CD4-positive, alpha-beta T cell treated with Interleukin-17A for 1 hour (primary cell): Measurements from ENCODE around the gene PLCL1.

Experiments
- DNase-seq: peaks from one replicate; pipeline ENCODE4 v3.0.0-alpha.2; 2020

The PLCL1 gene

DNA sequence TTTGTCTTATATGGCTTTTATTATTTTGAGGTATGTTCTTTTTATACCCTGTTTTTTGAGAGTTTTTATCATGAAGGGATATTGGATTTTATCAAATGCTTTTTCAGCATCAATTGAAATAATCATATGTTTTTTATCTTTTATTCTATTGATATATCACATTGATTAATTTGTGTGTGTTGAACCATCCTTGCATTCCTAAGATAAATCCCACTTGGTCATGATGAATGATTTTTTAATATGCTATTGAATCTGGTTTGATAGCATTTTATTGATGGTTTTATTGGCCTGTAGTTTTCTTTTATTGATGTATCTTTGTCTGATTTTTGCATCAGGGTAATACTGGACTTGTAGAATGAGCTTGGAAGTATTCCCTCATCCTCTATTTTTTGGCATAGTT is 160.3 kb downstream of the PLCL1 start:
- DNase-seq, result no peak

DNA sequence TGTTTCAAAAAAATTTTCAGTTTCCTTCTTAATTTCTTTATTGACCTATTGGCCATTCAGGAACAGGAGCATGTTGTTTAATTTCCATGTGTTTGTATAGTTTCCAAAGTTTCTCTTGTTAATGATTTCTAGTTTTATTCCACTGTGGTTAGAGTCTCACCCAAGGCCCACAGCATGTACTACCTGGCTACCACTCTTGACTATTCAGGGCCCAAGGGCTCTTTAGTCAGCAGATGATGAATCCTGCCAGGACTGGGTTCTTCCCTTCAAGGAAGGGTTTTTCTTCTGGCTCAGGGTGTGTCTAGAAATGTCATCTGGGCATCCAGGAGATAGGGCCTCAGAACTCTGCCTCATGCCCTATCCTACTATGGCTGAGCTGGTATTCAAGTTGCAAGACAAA is 161.4 kb downstream of the PLCL1 start:
- no peak for DNase-seq

DNA sequence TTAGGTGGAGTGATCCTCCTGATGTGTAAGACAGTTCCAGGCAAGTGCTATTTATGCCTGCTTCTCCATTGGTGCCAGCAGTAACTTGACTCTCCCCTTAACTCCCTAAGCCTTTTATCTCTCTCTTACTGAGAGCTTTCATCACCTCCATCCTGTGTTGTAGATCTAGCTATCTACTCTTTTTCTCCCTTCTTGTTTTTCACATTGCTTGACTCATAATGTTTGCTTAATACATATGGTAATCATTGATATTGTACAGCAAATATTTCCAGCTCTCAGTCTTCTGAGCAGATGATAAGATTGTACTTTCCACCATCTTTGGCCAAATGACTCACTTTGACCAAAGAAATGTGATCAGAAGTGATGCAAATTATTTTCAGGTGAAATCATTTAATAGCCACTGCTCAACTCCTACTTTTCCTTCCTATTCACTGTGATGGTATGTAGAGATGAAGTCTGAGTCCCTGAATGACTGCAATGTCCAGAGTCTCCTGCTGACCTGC is 165.0 kb downstream of the PLCL1 start:
- no peak for DNase-seq

DNA sequence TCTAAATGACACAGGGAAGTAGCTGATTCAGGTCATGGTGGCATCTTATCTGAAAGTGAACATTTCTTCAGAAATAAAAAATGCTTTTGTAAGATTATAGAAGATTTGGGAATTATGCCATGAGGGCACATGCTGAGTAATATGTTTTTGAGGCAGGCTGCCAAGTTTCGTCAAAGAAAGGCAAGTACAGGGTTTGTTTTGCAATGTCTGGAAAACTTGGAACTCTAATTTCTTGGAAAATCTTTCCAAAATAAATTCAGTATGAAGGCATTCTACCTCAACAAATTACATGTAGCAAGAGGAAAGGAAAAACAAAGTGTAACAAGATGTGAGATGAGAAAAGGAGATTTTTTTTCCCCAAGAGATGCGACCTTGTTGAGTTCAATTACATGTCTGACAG is 167.7 kb downstream of the PLCL1 start:
- no peak for DNase-seq

DNA sequence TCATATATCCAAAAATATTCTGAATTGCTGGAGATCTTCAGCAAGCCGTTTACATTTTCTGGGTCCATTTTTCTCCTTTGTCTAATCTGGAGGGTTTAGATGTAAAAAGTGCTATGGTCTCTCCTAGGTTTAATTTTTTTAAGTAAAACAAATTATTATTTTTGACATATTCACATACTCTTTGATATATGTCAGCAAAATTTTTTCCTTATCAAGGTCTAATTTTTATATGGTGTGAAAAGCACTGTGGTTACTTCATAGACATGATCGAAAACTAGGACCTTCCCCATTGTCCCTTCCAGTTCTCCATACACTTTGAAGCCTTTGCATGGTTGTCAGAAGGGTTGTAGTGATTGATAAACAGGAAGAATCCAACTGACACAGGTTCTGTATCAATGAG is 168.2 kb downstream of the PLCL1 start:
- no peak for DNase-seq

DNA sequence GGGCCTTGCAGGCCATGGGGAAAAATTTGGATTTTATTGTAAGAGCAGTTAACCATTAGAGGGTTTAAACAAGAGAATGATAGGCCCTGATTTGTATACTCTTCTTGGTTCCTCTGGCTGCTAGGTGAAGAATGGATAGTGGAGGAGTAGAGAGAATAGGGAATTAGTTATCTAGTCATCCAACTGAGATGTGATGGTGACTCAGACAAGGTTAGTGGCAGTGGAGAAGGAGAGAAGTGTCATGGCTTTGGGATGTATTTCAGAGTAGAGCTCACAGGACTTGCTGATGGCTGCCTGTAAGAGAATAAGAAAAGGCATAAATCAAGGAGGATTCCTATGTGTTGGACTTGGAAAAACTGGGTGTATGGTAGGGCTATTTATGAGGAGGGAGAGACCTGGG is 169.4 kb downstream of the PLCL1 start:
- DNase-seq, result no peak

DNA sequence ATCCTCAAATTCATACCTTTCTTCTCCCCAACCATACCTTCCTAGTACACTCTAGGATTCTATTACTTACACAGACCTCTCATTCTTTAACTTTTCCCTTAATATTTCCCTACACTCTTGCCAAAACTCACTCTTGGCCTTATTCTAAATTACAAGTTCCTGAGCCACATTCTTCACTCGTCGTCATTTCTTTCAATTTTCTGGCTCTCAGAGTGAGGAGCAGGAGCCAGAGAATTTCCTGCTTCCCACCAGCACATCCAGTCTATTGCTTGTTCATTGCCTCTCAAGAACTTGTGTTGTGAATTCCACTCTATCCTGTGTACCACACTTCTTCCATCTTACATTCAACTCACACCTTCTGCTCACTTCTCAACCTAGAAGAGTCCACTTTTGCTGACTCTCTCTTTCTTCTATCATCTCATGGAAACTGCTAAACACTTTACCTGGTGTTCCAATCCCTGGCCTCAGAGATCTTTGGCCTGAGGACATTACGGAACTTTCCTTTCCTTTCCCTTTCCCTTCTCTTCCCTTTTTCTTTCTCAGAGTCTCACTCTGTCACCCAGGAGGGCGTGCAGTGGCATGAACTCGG is 171.6 kb downstream of the PLCL1 start:
- DNase-seq, result no peak

DNA sequence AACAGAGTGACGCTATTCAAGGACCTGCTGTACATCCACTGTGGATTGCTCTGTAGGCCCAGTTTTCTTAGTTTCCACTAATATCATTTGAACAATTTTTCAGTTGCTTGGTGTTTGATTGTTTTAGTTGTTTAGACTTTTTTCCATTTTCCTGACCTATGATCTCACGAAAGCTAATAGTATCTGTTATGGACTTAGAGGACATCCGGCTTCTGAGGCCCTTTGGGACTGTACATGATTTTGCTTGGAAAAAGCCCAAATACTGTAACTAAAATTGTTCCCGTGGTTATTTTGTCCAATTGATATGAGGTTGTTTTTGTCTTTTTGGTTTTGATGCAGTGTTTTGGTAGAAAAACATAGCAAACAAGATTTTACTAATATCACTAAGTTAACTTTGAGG is 174.6 kb downstream of the PLCL1 start:
- DNase-seq, result no peak

DNA sequence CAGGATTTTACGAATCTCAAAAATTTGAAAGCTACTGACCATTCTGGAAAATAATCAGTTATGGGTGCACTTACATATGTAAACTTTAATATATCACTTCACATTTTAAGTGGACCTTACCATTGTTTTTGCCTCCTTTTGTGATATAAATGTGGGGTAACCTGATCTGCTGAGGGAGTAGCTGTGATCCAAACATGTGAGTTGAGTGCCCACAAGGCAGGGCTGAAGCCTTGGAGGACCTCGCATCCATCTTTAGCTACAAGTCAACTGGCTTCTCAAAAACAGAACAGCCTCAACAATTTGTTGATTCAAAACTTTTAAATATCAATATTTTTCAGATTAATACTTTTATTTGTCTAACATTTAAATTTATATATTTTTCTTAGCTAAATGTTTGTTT is 178.2 kb downstream of the PLCL1 start:
- no peak for DNase-seq

DNA sequence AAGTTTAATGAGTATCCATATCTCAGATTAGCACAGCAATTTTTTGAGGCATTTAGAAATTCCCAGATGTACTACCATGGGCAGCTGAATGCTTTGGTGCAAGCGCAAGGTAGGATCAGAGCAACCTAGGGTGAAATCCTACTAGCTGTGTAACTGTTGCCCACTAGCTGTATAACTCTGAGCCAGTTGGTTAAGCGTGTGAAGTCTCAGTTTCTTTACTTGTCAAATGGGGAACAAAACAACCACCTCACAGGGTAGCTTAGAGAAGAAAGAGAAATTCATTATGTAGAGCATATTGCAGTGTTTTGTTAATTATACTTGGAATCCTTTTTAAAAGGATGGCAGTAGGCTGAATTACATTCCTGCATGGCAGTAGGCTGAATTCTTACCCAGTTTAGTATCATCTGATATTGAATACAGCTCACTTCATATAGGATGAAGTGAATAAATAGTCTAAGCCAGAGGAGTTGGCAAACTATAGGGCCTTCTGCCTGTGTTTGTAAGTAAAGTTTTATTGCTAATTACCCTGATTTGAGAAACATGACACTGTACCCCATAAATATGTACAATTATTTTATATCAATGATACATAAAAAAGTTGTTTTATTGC is 180.7 kb downstream of the PLCL1 start:
- DNase-seq, result no peak

DNA sequence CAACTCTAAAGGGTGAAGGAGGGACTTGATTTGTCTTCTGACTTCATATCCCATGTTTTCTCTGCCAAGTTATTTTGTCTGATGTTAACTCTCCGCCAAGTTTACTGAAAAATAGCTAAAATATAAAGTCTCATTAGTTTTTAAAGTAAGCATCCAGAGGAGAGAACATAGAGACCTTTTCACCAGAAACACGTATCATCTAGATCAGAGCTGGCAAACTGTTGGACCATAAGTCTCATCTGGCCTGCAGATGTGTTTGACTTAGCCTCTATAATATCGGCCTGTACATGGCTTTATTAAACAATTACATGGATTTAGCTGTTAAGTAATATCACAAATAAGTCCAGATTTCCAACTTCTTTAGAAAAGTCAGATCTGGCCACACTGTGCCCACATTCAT is 182.6 kb downstream of the PLCL1 start:
- DNase-seq, result no peak

DNA sequence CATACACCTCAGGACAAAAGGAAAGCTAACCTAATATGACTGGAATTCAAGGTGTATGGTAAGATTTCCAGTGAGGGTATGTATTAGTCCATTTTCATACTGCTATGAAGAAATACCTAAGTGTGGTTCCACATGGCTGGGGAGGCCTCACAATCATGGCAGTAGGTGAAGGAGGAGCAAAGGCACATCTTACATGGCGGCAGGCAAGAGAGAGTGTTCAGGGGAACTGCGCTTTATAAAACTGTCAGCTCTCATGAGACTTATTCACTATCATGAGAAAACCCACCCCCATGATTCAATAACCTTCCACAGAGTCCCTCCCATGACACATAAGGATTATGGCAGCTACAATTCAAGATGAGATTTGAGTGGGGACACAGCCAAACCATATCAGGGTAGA is 186.0 kb downstream of the PLCL1 start:
- DNase-seq, result no peak

DNA sequence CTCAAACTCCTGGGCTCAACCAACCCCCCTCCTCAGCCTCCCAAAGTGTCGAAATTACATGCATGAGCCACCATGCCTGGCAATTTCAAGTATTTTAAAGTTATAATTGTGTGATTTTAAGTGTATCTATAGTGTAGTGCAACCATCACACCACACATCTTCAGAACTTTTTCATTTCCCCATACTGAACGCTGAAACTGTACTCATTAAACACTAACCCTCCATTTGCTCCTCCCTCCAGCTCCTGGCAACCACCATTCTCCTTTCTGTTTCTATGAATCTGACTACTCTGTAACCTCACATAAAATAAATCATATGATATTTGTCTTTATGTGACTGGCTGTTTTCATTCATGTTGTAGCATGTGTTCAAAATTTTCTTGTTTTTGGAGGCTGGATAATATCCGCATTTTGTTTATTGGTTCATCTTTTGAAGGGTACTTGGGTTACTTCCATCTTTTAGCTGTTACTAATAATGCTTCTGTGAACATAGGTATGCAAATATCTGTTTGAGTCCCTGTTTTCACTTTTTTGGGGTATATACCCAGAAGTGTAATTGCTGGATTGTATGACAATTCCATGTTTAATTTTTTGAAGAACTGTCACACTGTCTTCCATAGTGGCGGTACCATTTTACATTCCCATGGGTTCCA is 188.2 kb downstream of the PLCL1 start:
- no peak for DNase-seq

DNA sequence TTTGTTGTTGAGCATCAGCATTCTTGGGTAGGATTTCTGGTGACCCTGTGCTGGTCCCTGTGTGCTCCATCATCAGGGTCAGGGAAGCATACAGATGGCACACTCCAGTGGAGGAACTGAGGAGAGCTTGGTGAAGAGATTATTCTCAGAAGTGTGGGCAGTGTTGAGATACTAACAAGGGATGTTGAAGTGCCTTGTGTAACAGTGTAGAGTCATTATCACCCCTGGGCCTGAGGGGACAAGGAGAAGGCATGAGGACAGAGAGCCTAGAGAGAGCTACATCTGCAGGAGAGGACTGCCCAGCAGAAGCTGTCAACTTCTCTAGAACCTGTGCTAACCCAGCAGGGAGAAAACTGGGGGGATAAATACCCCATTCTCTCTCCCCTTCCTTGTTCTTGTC is 189.0 kb downstream of the PLCL1 start:
- DNase-seq, result no peak

DNA sequence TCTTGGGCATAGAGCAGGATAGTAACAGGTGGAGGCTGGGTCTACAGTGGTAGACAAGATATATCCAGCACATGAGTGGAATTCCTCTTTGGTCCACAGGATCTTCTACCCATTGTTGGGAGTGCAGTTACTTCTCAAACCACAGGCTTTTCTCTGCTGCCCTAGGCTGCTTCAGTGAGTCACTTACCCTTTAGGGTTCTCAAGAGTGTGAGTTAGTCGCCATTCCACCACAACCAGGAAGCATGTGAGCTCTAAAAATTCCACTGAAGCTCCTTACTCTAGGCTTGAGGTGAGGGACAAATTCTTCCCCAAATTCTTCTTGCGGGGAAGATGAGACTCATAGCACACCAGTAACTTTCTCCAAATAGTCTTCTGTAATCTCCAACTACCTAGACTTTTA is 189.4 kb downstream of the PLCL1 start:
- no peak for DNase-seq

DNA sequence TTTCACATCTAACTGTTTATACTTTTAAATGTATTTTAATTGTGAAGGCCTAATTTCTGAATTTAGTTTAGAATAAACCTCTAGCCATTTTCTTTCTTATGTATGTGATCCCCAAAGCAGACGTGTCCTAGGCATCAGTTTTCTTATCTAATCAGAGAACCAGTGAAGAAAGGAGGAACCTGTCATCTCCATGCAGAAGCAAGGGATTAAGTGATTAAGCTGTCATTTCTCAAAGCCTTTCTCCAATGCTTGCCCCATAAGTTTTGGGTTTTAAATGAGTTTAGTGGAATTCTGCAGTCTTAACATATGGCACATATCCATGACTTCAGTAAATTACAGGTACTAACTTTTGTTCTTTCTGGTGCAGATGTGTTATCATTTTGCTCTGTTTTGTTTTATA is 190.4 kb downstream of the PLCL1 start:
- no peak for DNase-seq

DNA sequence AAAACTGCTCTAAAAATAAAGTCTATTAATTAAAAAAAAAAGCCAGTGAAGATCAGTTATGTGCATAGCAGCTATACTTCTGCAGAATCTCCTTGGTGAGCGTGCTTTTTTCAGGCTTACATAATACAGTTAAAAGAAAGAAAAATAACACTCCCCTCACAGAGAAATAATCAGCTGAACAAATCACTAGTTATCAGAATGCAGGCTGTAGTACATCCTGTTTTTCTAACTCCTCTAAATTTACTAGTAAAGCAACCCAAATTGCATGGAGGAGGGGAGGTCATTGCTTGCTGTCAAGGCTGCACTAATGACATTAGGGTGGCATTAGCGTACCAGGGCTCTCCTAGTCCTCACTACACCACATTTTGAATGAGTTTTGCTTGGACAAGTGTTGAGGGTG is 192.2 kb downstream of the PLCL1 start:
- no peak for DNase-seq

DNA sequence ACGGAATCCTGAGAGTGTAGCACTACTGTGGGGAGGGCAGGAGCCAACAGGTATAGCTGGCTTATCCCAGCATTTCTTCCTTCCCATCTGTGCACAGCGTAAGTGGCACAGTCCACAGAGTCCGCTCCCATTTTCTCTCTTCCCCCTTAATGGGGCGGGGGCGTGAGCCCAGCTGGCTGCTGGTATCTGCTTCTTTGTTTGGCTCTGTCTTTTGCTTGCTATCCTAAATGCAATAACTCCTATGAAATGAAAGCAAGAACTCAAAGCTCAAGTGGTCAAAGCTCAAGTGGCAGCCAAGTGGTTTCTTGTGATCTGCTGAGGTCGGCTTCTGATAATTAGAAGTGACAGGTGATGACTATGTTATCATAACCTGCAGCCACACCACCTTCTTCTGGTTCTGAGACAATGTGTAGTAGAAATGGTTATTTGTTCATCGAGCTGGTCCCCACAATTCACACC is 192.7 kb downstream of the PLCL1 start:
- no peak for DNase-seq

DNA sequence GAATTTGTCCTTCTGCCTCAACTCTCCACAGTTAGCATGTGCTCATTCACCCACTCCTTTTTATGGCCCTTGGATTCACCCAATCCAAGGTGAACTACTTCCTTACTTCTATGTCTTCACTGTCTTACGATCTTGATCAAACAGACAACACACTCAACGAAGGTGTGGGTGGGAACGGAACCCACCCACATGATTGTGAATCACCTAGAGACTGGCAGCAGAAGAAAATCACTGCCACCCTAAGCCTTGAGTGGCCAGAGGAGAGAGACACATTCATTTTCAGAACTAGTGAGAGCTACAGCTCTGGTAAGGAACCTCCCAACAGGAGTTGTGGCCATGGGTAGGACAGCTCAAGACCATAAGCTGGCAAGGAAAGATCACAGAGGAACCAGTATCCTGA is 194.3 kb downstream of the PLCL1 start:
- DNase-seq, result no peak

DNA sequence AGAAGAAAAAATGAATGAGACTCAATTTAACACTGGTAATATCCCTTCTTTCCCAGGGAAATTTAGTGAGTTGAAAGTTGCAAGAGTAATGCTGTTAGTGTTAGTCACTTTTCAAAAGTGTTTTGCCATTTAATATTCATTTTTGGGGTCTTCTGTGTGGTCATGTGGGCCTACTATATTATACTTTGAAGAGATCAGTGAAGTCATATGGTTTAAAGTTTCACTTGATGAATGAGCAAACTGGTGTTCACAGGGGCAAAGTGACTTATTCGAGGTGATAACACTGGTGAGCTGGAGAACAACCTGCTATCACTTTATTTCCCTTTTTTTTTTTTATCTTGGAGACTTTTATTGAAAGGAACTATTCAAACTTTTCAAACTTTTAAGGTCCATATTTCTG is 196.0 kb downstream of the PLCL1 start:
- no peak for DNase-seq

DNA sequence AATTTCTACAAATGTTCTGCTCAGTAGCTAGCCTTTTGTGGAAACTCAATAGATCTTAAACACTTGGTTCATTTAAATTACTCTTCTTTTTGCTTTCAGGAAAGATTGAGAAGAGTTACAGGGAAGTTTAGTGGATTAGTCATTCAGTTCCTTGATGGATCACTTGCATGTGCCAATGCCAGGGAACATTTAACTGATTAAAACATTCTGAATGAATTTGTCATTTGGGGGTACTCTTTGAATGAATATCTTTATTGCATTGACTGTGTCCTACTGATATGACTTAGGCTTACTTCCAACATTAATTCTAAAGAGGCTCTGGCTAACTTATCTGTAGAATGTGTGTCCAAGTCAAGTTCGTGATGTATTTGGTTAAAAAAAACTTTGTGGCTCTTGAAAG is 199.8 kb downstream of the PLCL1 start:
- no peak for DNase-seq

DNA sequence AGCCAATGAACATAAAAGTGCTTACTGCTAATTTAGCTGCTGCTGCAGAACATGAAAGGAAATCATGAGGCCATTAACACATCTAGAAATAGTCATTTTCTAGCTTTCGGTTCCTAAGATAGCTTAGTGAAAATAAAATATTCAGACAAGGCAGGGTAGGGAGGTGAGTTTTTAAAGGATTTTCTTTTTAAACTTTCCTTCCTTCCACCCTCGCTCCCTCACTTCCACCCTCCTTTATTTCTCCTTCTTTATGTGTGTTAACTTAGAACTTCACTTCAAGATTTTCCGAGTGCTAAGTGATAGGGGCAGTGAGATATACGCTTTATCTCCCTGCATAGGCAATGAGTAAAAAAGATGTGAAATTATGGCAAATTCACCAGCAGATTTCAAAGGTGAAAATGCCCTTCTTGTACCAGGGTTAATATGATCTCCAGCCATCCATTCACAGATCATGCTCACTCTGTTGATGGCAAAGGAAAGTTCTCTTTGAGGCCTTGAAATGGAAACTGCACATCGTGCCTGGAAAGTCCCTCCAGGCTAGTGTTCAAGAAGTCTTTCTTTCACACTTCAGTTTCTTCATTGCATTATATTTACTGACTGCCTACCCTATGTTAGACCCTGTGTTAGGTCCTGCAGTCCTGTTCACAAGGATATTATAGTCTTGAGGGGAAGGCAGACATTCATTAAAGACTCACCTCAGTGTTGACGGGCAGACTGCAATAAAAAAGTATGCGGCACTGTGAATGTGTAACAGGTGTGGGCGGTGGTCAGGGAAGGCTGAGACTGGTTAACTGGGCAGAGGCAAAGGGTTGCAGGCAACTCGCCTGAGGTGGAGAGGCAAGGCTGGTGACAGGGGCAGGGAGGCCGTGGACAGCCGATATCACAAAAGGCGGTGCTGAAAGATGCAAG is 200.8 kb downstream of the PLCL1 start:
- peak; percentile 43 for DNase-seq

DNA sequence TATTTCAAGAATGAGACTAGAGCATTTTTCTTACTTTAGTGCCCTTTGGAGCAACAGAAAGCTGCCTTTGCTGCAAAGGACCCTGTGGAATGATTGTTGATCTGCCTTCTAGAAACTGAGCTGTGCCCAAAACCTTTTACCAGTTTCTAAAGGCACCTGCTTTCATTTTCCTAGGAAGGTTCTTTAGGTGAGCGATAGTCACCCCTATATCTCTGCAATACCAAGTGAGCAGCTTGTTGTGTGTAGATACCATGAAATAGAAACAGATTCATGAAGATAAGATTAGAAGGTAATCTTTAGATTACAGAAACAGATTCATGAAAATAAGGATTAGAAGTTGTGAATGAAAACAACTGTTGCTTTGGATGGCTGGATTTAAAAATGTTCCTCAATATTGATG is 202.3 kb downstream of the PLCL1 start:
- no peak for DNase-seq

DNA sequence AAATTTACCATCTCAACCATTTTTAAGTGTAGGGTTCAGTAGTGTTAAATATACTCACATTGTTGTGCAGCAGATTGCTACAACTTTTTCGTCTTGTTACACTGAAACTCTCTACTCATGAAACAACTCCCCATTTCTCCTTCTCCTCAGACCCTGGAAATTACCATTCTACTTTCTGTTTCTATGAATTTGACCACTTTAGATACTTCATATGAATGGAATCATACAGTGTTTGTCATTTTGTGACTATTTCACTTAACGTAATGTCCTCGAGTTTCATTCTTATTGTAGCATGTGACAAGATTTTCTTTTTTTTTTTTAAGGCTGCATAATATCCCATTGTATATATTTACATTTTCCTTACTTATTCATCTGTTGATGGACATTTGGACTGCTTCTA is 203.8 kb downstream of the PLCL1 start:
- no peak for DNase-seq
